Measurements from ENCODE around the gene CRK. TPM values are rescaled to one million over a fixed set of nuclear protein-coding genes. Genes with fewer than 3 reads are reported as not detected.

The CRK gene
- total and polyA plus RNA-seq, 2 donors (not counting 1 experiment from before 2014, with no cell fraction given): 120 to 138 TPM

DNA sequence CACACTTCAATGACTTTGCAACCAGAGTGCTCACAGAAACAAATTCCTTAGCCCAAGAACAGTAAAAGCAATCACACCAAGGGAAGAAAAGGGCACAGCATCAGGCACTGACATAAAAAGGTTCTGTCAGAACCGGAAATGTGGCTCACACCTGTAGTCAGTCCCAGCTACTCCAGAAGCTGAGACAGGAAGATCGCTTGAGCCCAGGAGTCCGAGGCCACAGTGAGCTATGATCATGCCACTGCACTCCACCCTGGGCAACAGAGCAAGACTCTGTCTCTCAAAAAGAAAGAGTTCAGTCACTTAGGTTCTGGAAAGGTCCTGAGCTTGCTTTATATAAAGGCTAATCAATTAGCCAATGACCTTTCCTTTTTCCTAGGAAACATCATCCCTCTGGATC lies 78.7 kb downstream of the CRK start:
- H3K4me1 ChIP-seq (ENCODE audit: control insufficient read depth, extremely low read depth, insufficient read depth, low read length): peaks cover 17% of the 10 kb centered on the region
- no peak for DNase-seq (ENCODE audit: low read depth in 2 of 2)
- no peak overlapping the region for H3K27ac ChIP-seq (ENCODE audit: insufficient read depth, low read length)
- no peaks in the 10 kb centered on the region for H3K27me3 ChIP-seq (ENCODE audit: control insufficient read depth, insufficient read depth, low read length)
- no peak overlapping the region for H3K4me2 ChIP-seq (ENCODE audit: extremely low read depth, insufficient read depth, low read length)
- H2AFZ ChIP-seq (ENCODE audit: low read length): no peak overlapping the region
- H3K79me2 ChIP-seq (ENCODE audit: control insufficient read depth, insufficient read depth, low read length): peaks cover 98% of the 10 kb centered on the region
- H3K9ac ChIP-seq (ENCODE audit: insufficient read depth, low read length): no peak overlapping the region
- H3K36me3 ChIP-seq (ENCODE audit: control insufficient read depth, insufficient read depth, low read length): no peaks in the 10 kb centered on the region
- no peak overlapping the region for H3K4me3 ChIP-seq (replicated peaks in 1 of 4; ENCODE audit: control extremely low read depth in 1 of 4, insufficient read depth in 1 of 4, low read depth in 3 of 4, low read length in 4 of 4)
- peaks cover 19% of the 10 kb centered on the region for H4K20me1 ChIP-seq (ENCODE audit: control insufficient read depth, extremely low read depth, insufficient read depth, low read length)
- TF ChIP-seq, protein P1, sequence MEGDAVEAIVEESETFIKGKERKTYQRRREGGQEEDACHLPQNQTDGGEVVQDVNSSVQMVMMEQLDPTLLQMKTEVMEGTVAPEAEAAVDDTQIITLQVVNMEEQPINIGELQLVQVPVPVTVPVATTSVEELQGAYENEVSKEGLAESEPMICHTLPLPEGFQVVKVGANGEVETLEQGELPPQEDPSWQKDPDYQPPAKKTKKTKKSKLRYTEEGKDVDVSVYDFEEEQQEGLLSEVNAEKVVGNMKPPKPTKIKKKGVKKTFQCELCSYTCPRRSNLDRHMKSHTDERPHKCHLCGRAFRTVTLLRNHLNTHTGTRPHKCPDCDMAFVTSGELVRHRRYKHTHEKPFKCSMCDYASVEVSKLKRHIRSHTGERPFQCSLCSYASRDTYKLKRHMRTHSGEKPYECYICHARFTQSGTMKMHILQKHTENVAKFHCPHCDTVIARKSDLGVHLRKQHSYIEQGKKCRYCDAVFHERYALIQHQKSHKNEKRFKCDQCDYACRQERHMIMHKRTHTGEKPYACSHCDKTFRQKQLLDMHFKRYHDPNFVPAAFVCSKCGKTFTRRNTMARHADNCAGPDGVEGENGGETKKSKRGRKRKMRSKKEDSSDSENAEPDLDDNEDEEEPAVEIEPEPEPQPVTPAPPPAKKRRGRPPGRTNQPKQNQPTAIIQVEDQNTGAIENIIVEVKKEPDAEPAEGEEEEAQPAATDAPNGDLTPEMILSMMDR (conservative IDR thresholded peaks at IDR 0.05 in 1 of 2, IDR thresholded peaks at IDR 0.05 in 1 of 2; ENCODE audit: low read depth in 1 of 2, low read length in 2 of 2): no peak
- no peak for TF ChIP-seq EZH2 (IDR thresholded peaks at IDR 0.05; ENCODE audit: low read length, missing control alignments)
- no peaks in the 10 kb centered on the region for H3K9me3 ChIP-seq (ENCODE audit: control insufficient read depth, insufficient read depth, low read depth, low read length)

DNA sequence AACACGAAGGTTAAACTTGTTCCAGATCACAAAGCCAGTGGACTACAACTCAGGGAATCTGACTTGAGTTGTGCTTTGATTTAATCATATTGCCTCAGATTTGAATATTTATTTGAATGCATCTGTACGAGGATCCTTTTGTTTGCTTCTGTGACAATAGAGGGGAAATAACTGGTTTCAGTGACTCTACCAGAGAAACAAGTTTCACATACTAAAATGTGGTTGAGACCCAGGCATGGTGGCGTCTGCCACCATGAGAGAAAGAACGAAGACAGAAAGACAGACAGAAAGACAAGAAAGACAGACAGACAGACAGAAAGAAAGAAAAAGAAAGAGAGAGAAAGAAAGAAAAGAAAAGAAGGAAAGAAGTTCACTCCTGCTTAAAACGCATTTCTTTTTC lies 80.0 kb downstream of the CRK start:
- Histone ChIP-seq H3K27me3 (ENCODE audit: control insufficient read depth, insufficient read depth, low read length) (no peaks in the 10 kb centered on the region), H3K4me1 (ENCODE audit: control insufficient read depth, extremely low read depth, insufficient read depth, low read length) (peaks cover 14% of the 10 kb centered on the region), H3K4me3 (replicated peaks in 1 of 4; ENCODE audit: control extremely low read depth in 1 of 4, insufficient read depth in 1 of 4, low read depth in 3 of 4, low read length in 4 of 4) (no peak overlapping the region), H3K4me2 (ENCODE audit: extremely low read depth, insufficient read depth, low read length) (no peak overlapping the region), H3K9me3 (ENCODE audit: control insufficient read depth, insufficient read depth, low read depth, low read length) (no peaks in the 10 kb centered on the region), H2AFZ (ENCODE audit: low read length) (no peak overlapping the region), H4K20me1 (ENCODE audit: control insufficient read depth, extremely low read depth, insufficient read depth, low read length) (peaks cover 15% of the 10 kb centered on the region), H3K79me2 (ENCODE audit: control insufficient read depth, insufficient read depth, low read length) (peaks cover 99% of the 10 kb centered on the region), H3K27ac (ENCODE audit: insufficient read depth, low read length) (no peak overlapping the region), H3K36me3 (ENCODE audit: control insufficient read depth, insufficient read depth, low read length) (no peaks in the 10 kb centered on the region), H3K9ac (ENCODE audit: insufficient read depth, low read length) (no peak overlapping the region)
- TF ChIP-seq, protein P1 (conservative IDR thresholded peaks at IDR 0.05 in 1 of 2, IDR thresholded peaks at IDR 0.05 in 1 of 2; ENCODE audit: low read depth in 1 of 2, low read length in 2 of 2): no peak
- no peak for TF ChIP-seq EZH2 (IDR thresholded peaks at IDR 0.05; ENCODE audit: low read length, missing control alignments)
- no peak for DNase-seq (ENCODE audit: low read depth in 2 of 2)

DNA sequence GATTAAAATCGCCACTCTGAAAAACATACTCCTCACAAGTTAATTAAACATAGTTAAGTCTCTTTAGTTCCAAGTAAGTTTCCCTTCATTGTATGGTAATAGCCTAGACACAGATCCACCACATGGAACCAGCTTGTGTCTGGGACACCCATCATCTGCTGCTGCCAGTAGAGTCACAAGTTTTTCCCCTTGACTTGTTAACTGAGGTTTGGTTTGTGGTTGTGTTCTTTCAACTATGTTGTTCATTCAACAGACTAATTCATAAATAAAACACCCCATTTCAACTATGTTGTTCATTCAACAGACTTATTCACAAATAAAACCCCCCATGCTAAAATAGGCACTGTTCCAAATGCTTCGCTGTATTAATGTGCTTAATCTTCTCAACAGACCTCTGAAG lies 80.4 kb downstream of the CRK start:
- Histone ChIP-seq H4K20me1 (ENCODE audit: control insufficient read depth, extremely low read depth, insufficient read depth, low read length) (peaks cover 15% of the 10 kb centered on the region), H3K27ac (ENCODE audit: insufficient read depth, low read length) (no peak overlapping the region)
- no peak for DNase-seq (ENCODE audit: low read depth in 2 of 2)

More for the DNA sequence above, 80.4 kb downstream of the CRK start:
- H3K27me3 ChIP-seq (ENCODE audit: control insufficient read depth, insufficient read depth, low read length): no peaks in the 10 kb centered on the region
- H3K4me1 ChIP-seq (ENCODE audit: control insufficient read depth, extremely low read depth, insufficient read depth, low read length): peaks cover 14% of the 10 kb centered on the region
- H3K9ac ChIP-seq (ENCODE audit: insufficient read depth, low read length): no peak overlapping the region
- no peak overlapping the region for H3K4me3 ChIP-seq (replicated peaks in 1 of 4; ENCODE audit: control extremely low read depth in 1 of 4, insufficient read depth in 1 of 4, low read depth in 3 of 4, low read length in 4 of 4)
- H3K36me3 ChIP-seq (ENCODE audit: control insufficient read depth, insufficient read depth, low read length): no peaks in the 10 kb centered on the region
- peaks cover 99% of the 10 kb centered on the region for H3K79me2 ChIP-seq (ENCODE audit: control insufficient read depth, insufficient read depth, low read length)
- H2AFZ ChIP-seq (ENCODE audit: low read length): no peak overlapping the region
- TF ChIP-seq EZH2 (IDR thresholded peaks at IDR 0.05; ENCODE audit: low read length, missing control alignments): no peak
- TF ChIP-seq, protein P1 (conservative IDR thresholded peaks at IDR 0.05 in 1 of 2, IDR thresholded peaks at IDR 0.05 in 1 of 2; ENCODE audit: low read depth in 1 of 2, low read length in 2 of 2): no peak
- no peak overlapping the region for H3K4me2 ChIP-seq (ENCODE audit: extremely low read depth, insufficient read depth, low read length)
- H3K9me3 ChIP-seq (ENCODE audit: control insufficient read depth, insufficient read depth, low read depth, low read length): no peaks in the 10 kb centered on the region

Data from fibroblast of lung (primary cell).